IMR-90 (cell line): ENCODE data around the gene STAC2. TPM values are rescaled to one million over a fixed set of nuclear protein-coding genes. Genes with fewer than 3 reads are reported as not detected.
A peak's percentile ranks its signal among the peaks of the same experiment; 100 is the strongest.

Experiments used
- ATAC-seq: fragments of 200-7000 bp; cut with Tn5 transposase; 2 replicates; pipeline ENCODE4 v1.9.1; 2020; ENCODE audit warnings: low read depth, mild to moderate bottlenecking, moderate library complexity
- BruUV-seq: library from RNA; stranded (reverse); fragments of 400-500 nt; replicated peaks from 2 replicates; lab custom pipeline; 2021; lab: Mats Ljungman, UMichigan
- CTCF ChIA-PET: fragments of 300-600 bp; formaldehyde crosslinking; extraction: SDS; loops from one replicate; lab custom pipeline; 2021; ENCODE audit warnings: antibody characterized with exemption; lab: Yijun Ruan, JAX
- POLR2A ChIA-PET: fragments of 300-600 bp; sonication (Branson Sonifier 250); formaldehyde crosslinking; loops from one replicate; lab custom pipeline; 2022; ENCODE audit warnings: antibody characterized with exemption; ENCODE audit not compliant: unreplicated experiment; lab: Charles Lee
- DNase-seq: peaks from one replicate; pipeline ENCODE4 v3.0.0; 2013
- H2AFZ ChIP-seq: replicated peaks from 2 replicates; pipeline ENCODE3; 2013; ENCODE audit warnings: low read length, mild to moderate bottlenecking; ENCODE audit not compliant: poor library complexity
- H2AK5ac ChIP-seq: 2 replicates; pipeline ENCODE4 v1.6.1; 2013; ENCODE audit warnings: low read depth, low read length, inconsistent platforms
- H2AK9ac ChIP-seq: replicated peaks from 2 replicates; pipeline ENCODE3; 2013; ENCODE audit warnings: mild to moderate bottlenecking, low read depth, low read length, moderate library complexity; ENCODE audit not compliant: poor library complexity
- H2BK120ac ChIP-seq: 2 replicates; pipeline ENCODE4 v1.6.1; 2013; ENCODE audit warnings: low read depth, low read length, inconsistent platforms
- H2BK15ac ChIP-seq: 3 replicates; pipeline ENCODE4 v1.6.1; 2013; ENCODE audit warnings: low read depth, low read length, inconsistent platforms
- H2BK20ac ChIP-seq: 2 replicates; pipeline ENCODE4 v1.6.1; 2013; ENCODE audit warnings: low read depth, mild to moderate bottlenecking, inconsistent platforms, low read length, moderate library complexity
- H2BK5ac ChIP-seq: 2 replicates; pipeline ENCODE4 v1.6.1; 2013; ENCODE audit warnings: mild to moderate bottlenecking, low read depth, low read length, inconsistent platforms; ENCODE audit not compliant: poor library complexity, severe bottlenecking
- H3K14ac ChIP-seq: replicated peaks from 2 replicates; pipeline ENCODE4 v1.6.1; 2013; ENCODE audit warnings: low read depth, low read length, inconsistent platforms
- H3K18ac ChIP-seq: 2 replicates; pipeline ENCODE4 v1.6.1; 2013; ENCODE audit warnings: low read depth, low read length, control low read depth
- H3K23ac ChIP-seq: 2 replicates; pipeline ENCODE4 v1.6.1; 2013; ENCODE audit warnings: low read depth, low read length, inconsistent platforms
- H3K27ac ChIP-seq: 2 replicates; pipeline ENCODE4 v1.5.1; 2013; ENCODE audit warnings: mild to moderate bottlenecking, control low read depth, low read length; ENCODE audit not compliant: insufficient read depth
- H3K27me3 ChIP-seq: 2 replicates; pipeline ENCODE4 v1.6.1; 2013; ENCODE audit warnings: low read length; ENCODE audit not compliant: control insufficient read depth, insufficient read depth
- H3K36me3 ChIP-seq: 2 replicates; pipeline ENCODE4 v1.6.1; 2013; ENCODE audit warnings: low read length, mixed read lengths; ENCODE audit not compliant: control insufficient read depth, insufficient read depth
- H3K4ac ChIP-seq: 2 replicates; pipeline ENCODE4 v1.6.1; 2013; ENCODE audit warnings: low read depth, low read length, inconsistent platforms
- H3K4me1 ChIP-seq: 2 replicates; pipeline ENCODE4 v1.6.1; 2013; ENCODE audit warnings: low read length, mixed read lengths; ENCODE audit not compliant: control insufficient read depth, insufficient read depth
- H3K4me2 ChIP-seq: 2 replicates; pipeline ENCODE4 v1.6.1; 2013; ENCODE audit warnings: low read depth, mild to moderate bottlenecking, control low read depth, low read length, moderate library complexity
- H3K4me3 ChIP-seq: 2 replicates; pipeline ENCODE4 v1.5.1; 2013; ENCODE audit warnings: low read depth, mild to moderate bottlenecking, control low read depth, low read length, moderate library complexity; ENCODE audit not compliant: insufficient read depth
- H3K56ac ChIP-seq: 2 replicates; pipeline ENCODE4 v1.6.1; 2013; ENCODE audit warnings: low read length, inconsistent platforms; ENCODE audit not compliant: insufficient read depth; ENCODE audit errors: extremely low read depth
- H3K79me1 ChIP-seq, 2 experiments: 2 replicates each; pipeline ENCODE4 v1.6.1; 2013; ENCODE audit warnings: low read length in 2 of 2, inconsistent platforms in 1 of 2, low read depth in 1 of 2
- H3K9ac ChIP-seq: 2 replicates; pipeline ENCODE4 v1.6.1; 2013; ENCODE audit warnings: low read depth, low read length, control low read depth
- H3K9me1 ChIP-seq: 2 replicates; pipeline ENCODE4 v1.6.1; 2013; ENCODE audit warnings: low read length, inconsistent platforms; ENCODE audit not compliant: insufficient read depth
- H3K9me3 ChIP-seq: 2 replicates; pipeline ENCODE4 v1.6.1; 2013; ENCODE audit warnings: low read length; ENCODE audit not compliant: control insufficient read depth, insufficient read depth
- H4K20me1 ChIP-seq: 2 replicates; pipeline ENCODE4 v1.6.1; 2013; ENCODE audit warnings: low read length, inconsistent platforms; ENCODE audit not compliant: insufficient read depth
- H4K5ac ChIP-seq: 2 replicates; pipeline ENCODE4 v1.6.1; 2013; ENCODE audit warnings: mild to moderate bottlenecking, low read depth, low read length, control low read depth
- H4K8ac ChIP-seq, 2 experiments: 2 replicates each; pipeline ENCODE4 v1.6.1; 2013; ENCODE audit warnings: low read depth in 2 of 2, low read length in 2 of 2, control low read depth in 1 of 2, inconsistent platforms in 1 of 2
- H4K91ac ChIP-seq: 2 replicates; pipeline ENCODE4 v1.6.1; 2013; ENCODE audit warnings: low read depth, low read length, inconsistent platforms; ENCODE audit not compliant: insufficient read depth
- BHLHE40 ChIP-seq: fragments of 150-350 bp; IDR thresholded peaks from 2 replicates; pipeline ENCODE4 v1.6.1; 2016; ENCODE audit warnings: mild to moderate bottlenecking, low read depth, low read length
- CEBPB ChIP-seq: IDR thresholded peaks from 2 replicates; pipeline ENCODE4 v1.6.1; 2012; ENCODE audit warnings: low read depth, low read length, improper control_type of control experiment
- FOS ChIP-seq: fragments of 150-350 bp; IDR thresholded peaks from 2 replicates; pipeline ENCODE4 v1.6.1; 2016; ENCODE audit warnings: low read depth, low read length
- NFE2L2 ChIP-seq: fragments of 150-350 bp; IDR thresholded peaks from 2 replicates; pipeline ENCODE4 v1.6.1; 2016; ENCODE audit warnings: low read depth, mild to moderate bottlenecking, low read length
- POLR2A ChIP-seq: IDR thresholded peaks from 2 replicates; pipeline ENCODE4 v1.6.1; 2012; ENCODE audit warnings: mild to moderate bottlenecking, low read depth, low read length
- RAD21 ChIP-seq: IDR thresholded peaks from 2 replicates; pipeline ENCODE4 v1.6.1; 2012; ENCODE audit warnings: low read length, improper control_type of control experiment
- RCOR1 ChIP-seq: IDR thresholded peaks from 2 replicates; pipeline ENCODE4 v1.6.1; 2012; ENCODE audit warnings: mild to moderate bottlenecking, low read length, improper control_type of control experiment; ENCODE audit not compliant: insufficient replicate concordance
- SMC3 ChIP-seq: fragments of 150-350 bp; IDR thresholded peaks from 2 replicates; pipeline ENCODE4 v1.6.1; 2016; ENCODE audit warnings: low read depth, mild to moderate bottlenecking, antibody characterized with exemption, low read length, moderate library complexity
- USF2 ChIP-seq: fragments of 150-350 bp; IDR thresholded peaks from 2 replicates; pipeline ENCODE4 v1.6.1; 2017; ENCODE audit warnings: mild to moderate bottlenecking, antibody characterized with exemption, low read length, low read depth
- WGBS, 2 experiments: methylation state at CpG; one replicate each; pipeline versions ENCODE4 v1.1.5 to v1.1.7; 2013; ENCODE audit warnings: missing lambda C conversion rate in 2 of 2; ENCODE audit not compliant: insufficient read length in 1 of 2; ENCODE audit errors: extremely low coverage in 2 of 2; 5-methylcytosine and 5-hydroxymethylcytosine counted together
- dilution Hi-C: fragments of 300-500 bp; cut with HindIII; formaldehyde crosslinking; loops from one replicate; pipeline ENCODE4 v1.14.3; 2018; ENCODE audit warnings: low sequenced_read_pairs; ENCODE audit not compliant: unreplicated experiment
- in situ Hi-C: fragments of 300-500 bp; cut with MboI; formaldehyde crosslinking; loops from 3 replicates; pipeline ENCODE4 v1.14.3; 2019; ENCODE audit warnings: low sequenced_read_pairs, inconsistent platforms, mixed read lengths
- intact Hi-C: fragments of 100-400 bp; cut with micrococcal nuclease; formaldehyde crosslinking; loops from 2 replicates; pipeline ENCODE4 v1.10.0; 2022
- polyA plus RNA-seq, 3 experiments: library from polyadenylated mRNA; depleted of rRNA; stranded (reverse); fragments of >200 nt; gene quantifications; 2 replicates each; pipeline ENCODE4 v1.2.3, GENCODE V29; 2012; ENCODE audit warnings: low replicate concordance in 1 of 3
- total RNA-seq: library from RNA; depleted of rRNA; stranded (reverse); fragments of >200 nt; gene quantifications from 2 replicates; pipeline ENCODE4 v1.2.3, GENCODE V29; 2012
- TF ChIP-seq, protein P1 (sequence below): fragments of 150-350 bp; IDR thresholded peaks from 2 replicates; pipeline ENCODE4 v1.6.1; 2016; ENCODE audit warnings: low read depth, mild to moderate bottlenecking, low read length, moderate library complexity, borderline replicate concordance
- TF ChIP-seq, protein P2 (sequence below): conservative IDR thresholded peaks from 2 replicates; pipeline ENCODE4 v1.5.1; 2012; ENCODE audit warnings: mild to moderate bottlenecking, low read depth, low read length, improper control_type of control experiment

The STAC2 gene
- total and polyA plus RNA-seq, 2 of the 4 experiments (the other 2 are of a cell fraction) = 0.02 TPM; not detected in 1

- no peak overlapping the region for H3K56ac ChIP-seq
- no peak overlapping the region for H3K18ac ChIP-seq
- dilution Hi-C loops (no loop called here), in situ Hi-C loops (no loop called here), intact Hi-C loops (no loop called here)
- ChIA-PET CTCF (no interaction called here), POLR2A (no interaction called here)
- H2AK5ac ChIP-seq = no peak overlapping the region
- no peak overlapping the region for H4K5ac ChIP-seq
- H3K4me3 ChIP-seq = no peak overlapping the region
- H3K27me3 ChIP-seq = no peaks in the 10 kb centered on the region
- no peak overlapping the region for H3K9ac ChIP-seq
- H2BK5ac ChIP-seq = no peak overlapping the region
- no peak overlapping the region for H4K8ac ChIP-seq
- no peak overlapping the region for H2BK120ac ChIP-seq
- WGBS, 2 experiments = no CpG with 5 or more reads among the region's 15 CpGs
- no peak overlapping the region for H3K14ac ChIP-seq
- no peaks in the 10 kb centered on the region for H3K9me1 ChIP-seq
- H3K4ac ChIP-seq = no peak overlapping the region
- no TSS peak for BruUV-seq
- no peak for ATAC-seq
- H3K79me1 ChIP-seq = peaks cover 0 to 10% of the 10 kb centered on the region in 2 experiments; a peak in 1 of 4 replicates
- H4K20me1 ChIP-seq = no peaks in the 10 kb centered on the region
- no peak overlapping the region for H4K91ac ChIP-seq
- H2BK20ac ChIP-seq = no peak overlapping the region
- no peak overlapping the region for H2BK15ac ChIP-seq
- peaks cover 49% of the 10 kb centered on the region for H3K36me3 ChIP-seq
- peak overlapping the region; percentile 65 for H2AK9ac ChIP-seq
- TF ChIP-seq SMC3 (no peak), CEBPB (no peak), FOS (no peak), RCOR1 (no peak), BHLHE40 (no peak), POLR2A (no peak), USF2 (no peak), RAD21 (no peak), NFE2L2 (no peak)
- TF ChIP-seq, protein P1, sequence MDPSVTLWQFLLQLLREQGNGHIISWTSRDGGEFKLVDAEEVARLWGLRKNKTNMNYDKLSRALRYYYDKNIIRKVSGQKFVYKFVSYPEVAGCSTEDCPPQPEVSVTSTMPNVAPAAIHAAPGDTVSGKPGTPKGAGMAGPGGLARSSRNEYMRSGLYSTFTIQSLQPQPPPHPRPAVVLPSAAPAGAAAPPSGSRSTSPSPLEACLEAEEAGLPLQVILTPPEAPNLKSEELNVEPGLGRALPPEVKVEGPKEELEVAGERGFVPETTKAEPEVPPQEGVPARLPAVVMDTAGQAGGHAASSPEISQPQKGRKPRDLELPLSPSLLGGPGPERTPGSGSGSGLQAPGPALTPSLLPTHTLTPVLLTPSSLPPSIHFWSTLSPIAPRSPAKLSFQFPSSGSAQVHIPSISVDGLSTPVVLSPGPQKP = no peak
- TF ChIP-seq, protein P2, sequence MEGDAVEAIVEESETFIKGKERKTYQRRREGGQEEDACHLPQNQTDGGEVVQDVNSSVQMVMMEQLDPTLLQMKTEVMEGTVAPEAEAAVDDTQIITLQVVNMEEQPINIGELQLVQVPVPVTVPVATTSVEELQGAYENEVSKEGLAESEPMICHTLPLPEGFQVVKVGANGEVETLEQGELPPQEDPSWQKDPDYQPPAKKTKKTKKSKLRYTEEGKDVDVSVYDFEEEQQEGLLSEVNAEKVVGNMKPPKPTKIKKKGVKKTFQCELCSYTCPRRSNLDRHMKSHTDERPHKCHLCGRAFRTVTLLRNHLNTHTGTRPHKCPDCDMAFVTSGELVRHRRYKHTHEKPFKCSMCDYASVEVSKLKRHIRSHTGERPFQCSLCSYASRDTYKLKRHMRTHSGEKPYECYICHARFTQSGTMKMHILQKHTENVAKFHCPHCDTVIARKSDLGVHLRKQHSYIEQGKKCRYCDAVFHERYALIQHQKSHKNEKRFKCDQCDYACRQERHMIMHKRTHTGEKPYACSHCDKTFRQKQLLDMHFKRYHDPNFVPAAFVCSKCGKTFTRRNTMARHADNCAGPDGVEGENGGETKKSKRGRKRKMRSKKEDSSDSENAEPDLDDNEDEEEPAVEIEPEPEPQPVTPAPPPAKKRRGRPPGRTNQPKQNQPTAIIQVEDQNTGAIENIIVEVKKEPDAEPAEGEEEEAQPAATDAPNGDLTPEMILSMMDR = no peak
- no peak for DNase-seq
- no peak overlapping the region for H2AFZ ChIP-seq
- no peaks in the 10 kb centered on the region for H3K4me1 ChIP-seq
- no peak overlapping the region for H3K27ac ChIP-seq
- H3K23ac ChIP-seq = no peak overlapping the region
- H3K4me2 ChIP-seq = no peak overlapping the region
- H3K9me3 ChIP-seq = no peaks in the 10 kb centered on the region
These were observed 39.2 kb downstream of the STAC2 start for GRCh38 chr17:39186481-39187002.
